ENCODE data around the gene PLEKHA6.

- TF ChIP-seq CTCF (IDR thresholded peaks at IDR 0.05; ENCODE audit: control extremely low read depth in 1 of 3, insufficient read depth in 1 of 3, low read depth in 1 of 3, low read length in 3 of 3), result no peak
- TF ChIP-seq SP2 (IDR thresholded peaks at IDR 0.05; ENCODE audit: low read length), result no peak
- no peak for TF ChIP-seq EZH2 (IDR thresholded peaks at IDR 0.05; ENCODE audit: low read depth, low read length, severe bottlenecking)
Observed at GRCh38 chr1:204306076-204306475, 53.7 kb downstream of the PLEKHA6 start.
